ENCODE results near the gene HCFC1. TPM values are rescaled to one million over a fixed set of nuclear protein-coding genes. Genes with fewer than 3 reads are reported as not detected.

HCFC1 gene
- total and polyA plus RNA-seq, 9 donors = 13.3 to 62.5 (median 43.2) TPM

DNA sequence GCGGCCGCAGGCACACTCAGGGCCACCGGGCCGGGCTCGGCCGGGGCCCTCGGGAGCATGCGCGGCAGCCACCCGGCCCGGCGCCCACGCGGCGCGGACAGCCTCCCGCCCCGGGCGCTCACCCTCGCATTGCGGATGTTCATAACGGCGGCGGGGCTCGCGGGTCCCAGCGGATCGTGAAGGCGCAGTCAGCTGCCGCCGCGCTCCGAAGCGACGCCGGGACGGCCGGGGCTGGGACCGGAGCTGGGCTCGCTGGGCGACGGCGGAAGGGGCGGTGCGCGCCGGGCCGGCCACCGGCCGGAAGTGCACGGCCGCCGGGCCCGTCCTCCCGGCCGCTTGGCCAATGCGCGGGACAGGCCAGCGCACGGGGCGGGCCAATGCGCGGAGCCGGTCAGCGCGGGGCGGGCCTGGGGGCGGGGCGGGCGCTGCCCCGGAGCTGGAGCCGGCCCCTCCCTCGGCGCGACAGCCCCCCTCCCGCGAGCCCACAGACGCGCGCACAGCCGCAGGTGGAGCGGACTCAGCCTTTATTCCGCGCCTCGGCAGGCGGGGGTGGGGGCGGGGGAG is 36.8 kb downstream of the HCFC1 start, which contains the start of gene NAA10:
TSS of gene NAA10 (minus strand) at position 276 of the 564 bp plus-strand sequence. CDS start at position 143, 133 bp downstream.
- Histone ChIP-seq H3K36me3 (no peaks in the 10 kb centered on the region), H3K4me1 (ENCODE audit: insufficient read depth) (peaks cover 7% of the 10 kb centered on the region), H3K9me3 (no peaks in the 10 kb centered on the region), H3K4me3 (peak within 1 kb of the TSS; percentile 56), H3K27ac (peak within 1 kb of the TSS in 1 of 2 donors; percentile 38), H3K27me3 (no peaks in the 10 kb centered on the region)
- peak; percentile 72 to 86 (median 82) for DNase-seq
- TF ChIP-seq, protein P1, sequence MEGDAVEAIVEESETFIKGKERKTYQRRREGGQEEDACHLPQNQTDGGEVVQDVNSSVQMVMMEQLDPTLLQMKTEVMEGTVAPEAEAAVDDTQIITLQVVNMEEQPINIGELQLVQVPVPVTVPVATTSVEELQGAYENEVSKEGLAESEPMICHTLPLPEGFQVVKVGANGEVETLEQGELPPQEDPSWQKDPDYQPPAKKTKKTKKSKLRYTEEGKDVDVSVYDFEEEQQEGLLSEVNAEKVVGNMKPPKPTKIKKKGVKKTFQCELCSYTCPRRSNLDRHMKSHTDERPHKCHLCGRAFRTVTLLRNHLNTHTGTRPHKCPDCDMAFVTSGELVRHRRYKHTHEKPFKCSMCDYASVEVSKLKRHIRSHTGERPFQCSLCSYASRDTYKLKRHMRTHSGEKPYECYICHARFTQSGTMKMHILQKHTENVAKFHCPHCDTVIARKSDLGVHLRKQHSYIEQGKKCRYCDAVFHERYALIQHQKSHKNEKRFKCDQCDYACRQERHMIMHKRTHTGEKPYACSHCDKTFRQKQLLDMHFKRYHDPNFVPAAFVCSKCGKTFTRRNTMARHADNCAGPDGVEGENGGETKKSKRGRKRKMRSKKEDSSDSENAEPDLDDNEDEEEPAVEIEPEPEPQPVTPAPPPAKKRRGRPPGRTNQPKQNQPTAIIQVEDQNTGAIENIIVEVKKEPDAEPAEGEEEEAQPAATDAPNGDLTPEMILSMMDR (IDR thresholded peaks at IDR 0.05) = no peak
- TF ChIP-seq POLR2A (IDR thresholded peaks at IDR 0.05) (no peak), EP300 (IDR thresholded peaks at IDR 0.05) (no peak)
- intact Hi-C loops (cut with DNase I) = no loop called here
- WGBS, 3 donors = 6 to 15% methylated on average over 74 to 81 of the region's 87 CpGs; no CpG with 5 or more reads in 1 of the 3 donors

DNA sequence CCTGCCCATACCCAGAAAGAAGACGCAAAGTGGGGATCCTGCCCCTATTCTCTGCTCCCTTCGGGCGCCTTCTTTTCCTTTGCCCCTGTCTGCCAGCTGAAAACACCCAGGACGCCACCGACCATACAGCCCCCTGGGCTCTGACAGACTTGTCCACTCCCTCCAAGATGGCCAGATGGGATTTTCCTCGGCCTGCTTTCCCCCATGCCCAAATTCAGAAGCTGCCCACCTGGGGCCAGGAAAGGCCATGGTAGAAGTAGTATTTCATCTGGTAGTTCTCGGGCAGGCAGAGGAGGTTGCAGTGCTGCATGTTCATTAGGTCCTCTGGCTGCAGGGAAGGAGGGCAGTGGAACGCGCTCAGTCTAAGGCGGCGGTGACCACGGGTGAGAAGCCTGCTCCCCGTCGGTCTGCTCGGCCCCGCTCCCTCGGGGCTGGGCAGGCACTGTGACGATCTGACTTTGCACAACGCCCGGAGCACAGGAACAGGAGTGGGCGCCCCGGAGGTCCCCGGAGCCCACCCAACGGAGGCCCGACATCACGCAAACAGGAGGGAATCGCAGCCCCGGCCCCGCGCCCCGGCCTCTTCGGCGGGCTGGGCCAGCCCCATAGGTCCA is 37.4 kb downstream of the HCFC1 start:
- H3K4me1 ChIP-seq (ENCODE audit: insufficient read depth) = peaks cover 7% of the 10 kb centered on the region
- H3K4me3 ChIP-seq = peak overlapping the region; percentile 56
- no peak for TF ChIP-seq EP300 (IDR thresholded peaks at IDR 0.05)
- TF ChIP-seq, protein P1 (IDR thresholded peaks at IDR 0.05) = no peak
- no peak for TF ChIP-seq POLR2A (IDR thresholded peaks at IDR 0.05)
- H3K27ac ChIP-seq = peak overlapping the region in 1 of 2 donors; percentile 38
- H3K9me3 ChIP-seq = no peaks in the 10 kb centered on the region
- DNase-seq = no peak
- no peaks in the 10 kb centered on the region for H3K36me3 ChIP-seq
- intact Hi-C loops (cut with DNase I) = no loop called here
- no peaks in the 10 kb centered on the region for H3K27me3 ChIP-seq
- WGBS, 3 donors = 12 to 44% (median 29%) methylated on average over 26 to 33 of the region's 33 CpGs

DNA sequence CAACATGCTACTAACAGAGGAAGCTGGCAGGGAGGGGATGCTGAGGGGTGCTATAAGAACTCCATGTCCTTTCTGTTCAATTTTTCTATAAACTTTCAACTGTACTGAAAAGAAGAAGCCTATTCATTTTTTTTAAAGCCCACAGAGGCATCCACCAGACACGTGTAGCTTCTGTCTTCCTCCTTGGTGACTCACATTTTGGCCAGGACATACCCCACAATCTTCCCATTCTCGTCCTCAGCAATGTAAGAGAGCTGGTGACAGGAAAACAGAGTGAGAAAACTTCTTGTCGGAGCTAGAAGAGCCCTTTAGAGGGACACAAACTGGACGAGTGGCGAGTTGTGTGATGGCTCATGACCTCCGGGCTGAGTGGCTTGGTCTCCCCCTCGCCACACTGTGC is 37.9 kb downstream of the HCFC1 start:
- TF ChIP-seq POLR2A (IDR thresholded peaks at IDR 0.05) (no peak), EP300 (IDR thresholded peaks at IDR 0.05) (no peak)
- TF ChIP-seq, protein P1 (IDR thresholded peaks at IDR 0.05) = no peak
- H3K4me1 ChIP-seq (ENCODE audit: insufficient read depth) = peaks cover 7% of the 10 kb centered on the region
- H3K9me3 ChIP-seq = no peaks in the 10 kb centered on the region
- intact Hi-C loops (cut with DNase I) = no loop called here
- no peaks in the 10 kb centered on the region for H3K36me3 ChIP-seq
- H3K27ac ChIP-seq = no peak overlapping the region
- H3K4me3 ChIP-seq = peak overlapping the region; percentile 56
- H3K27me3 ChIP-seq = no peaks in the 10 kb centered on the region
- 56 to 59% (median 57%) methylated on average over 7 of the region's 7 CpGs for WGBS, 3 donors
- no peak for DNase-seq

DNA sequence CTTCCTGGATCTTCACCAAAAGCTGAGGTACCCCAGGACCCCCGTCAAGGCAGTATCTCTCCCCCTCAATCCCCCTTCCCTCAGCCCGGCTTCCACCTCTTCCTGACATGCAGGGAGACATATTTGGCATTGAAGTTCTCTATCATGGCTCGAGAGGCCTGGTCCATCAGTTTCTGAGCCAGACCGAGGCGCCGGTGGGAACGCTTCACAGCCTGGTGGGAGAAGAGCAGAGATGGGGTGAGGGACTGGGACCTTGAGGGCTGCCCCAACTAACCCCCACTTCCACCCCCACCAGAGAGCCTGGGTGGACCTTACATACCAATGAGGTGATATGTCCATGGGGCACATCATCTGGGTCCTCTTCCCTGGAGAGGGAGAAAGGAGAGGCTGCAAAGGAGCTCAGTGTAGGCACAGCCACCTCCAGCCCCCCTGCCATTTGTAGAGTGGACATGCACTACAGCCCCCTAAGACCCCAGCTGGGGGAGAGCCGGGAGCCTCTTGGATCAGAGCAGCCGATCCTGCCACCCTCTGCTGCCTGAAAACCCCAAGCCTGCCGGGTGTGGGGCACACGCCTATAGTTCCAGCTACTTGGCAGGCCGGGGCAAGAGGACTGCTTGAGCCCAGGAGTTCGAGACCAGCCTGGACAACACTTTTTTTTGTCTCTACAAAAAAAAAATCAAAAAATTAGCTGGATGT is 39.2 kb downstream of the HCFC1 start:
- 86 to 89% (median 88%) methylated on average over 13 of the region's 13 CpGs for WGBS, 3 donors
- TF ChIP-seq POLR2A (IDR thresholded peaks at IDR 0.05) = no peak
- no peak for TF ChIP-seq EP300 (IDR thresholded peaks at IDR 0.05)
- TF ChIP-seq, protein P1 (IDR thresholded peaks at IDR 0.05) = no peak
- peaks cover 10% of the 10 kb centered on the region for H3K4me1 ChIP-seq (ENCODE audit: insufficient read depth)
- no peaks in the 10 kb centered on the region for H3K9me3 ChIP-seq
- H3K36me3 ChIP-seq = no peaks in the 10 kb centered on the region
- no peaks in the 10 kb centered on the region for H3K27me3 ChIP-seq
- H3K4me3 ChIP-seq = no peak overlapping the region
- intact Hi-C loops (cut with DNase I) = no loop called here
- no peak overlapping the region for H3K27ac ChIP-seq
- peak in 1 of 5 donors; percentile 24 for DNase-seq

Data from ovary (tissue), 9 donors.